ENCODE results near the gene NFASC. TPM values are rescaled to one million over a fixed set of nuclear protein-coding genes. Genes with fewer than 3 reads are reported as not detected.

NFASC gene
- total RNA-seq, 1 donor from 2014 or later, result 11.1 TPM

- intact Hi-C loops (cut with DNase I), result no loop called here
- DNase-seq (no peak), ATAC-seq (ENCODE audit: poor library complexity) (peak; percentile 77)
These were observed 8.7 kb downstream of the NFASC start for GRCh38 chr1:204879351-204879750.

- ATAC-seq (ENCODE audit: poor library complexity) (no peak), DNase-seq (no peak)
- intact Hi-C loops (cut with DNase I), result no loop called here
These were observed 10.2 kb downstream of the NFASC start for GRCh38 chr1:204880906-204881305.

- ATAC-seq (ENCODE audit: poor library complexity), result no peak
- intact Hi-C loops (cut with DNase I), result no loop called here
- DNase-seq, result no peak
These were observed 11.8 kb downstream of the NFASC start for GRCh38 chr1:204882479-204882878.

DNA sequence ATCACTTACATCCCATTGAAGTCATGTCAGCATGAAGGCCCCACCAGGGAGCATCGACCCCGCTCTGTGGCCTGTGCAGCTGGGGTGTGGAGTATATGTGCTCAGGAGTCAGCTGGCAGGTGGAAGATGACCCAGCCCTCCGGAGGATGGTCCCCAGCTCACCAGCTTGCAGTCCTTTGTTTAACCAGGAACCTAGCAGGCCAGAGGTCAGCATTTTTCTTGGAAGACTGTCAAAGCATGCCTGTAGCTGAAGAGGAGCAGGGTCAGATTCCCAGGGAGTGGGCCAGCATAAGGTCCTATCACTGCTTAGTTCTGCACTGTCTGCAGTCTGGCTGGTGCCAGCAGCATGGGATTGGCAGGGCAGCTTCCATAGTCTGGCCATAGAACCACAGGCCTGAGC lies 12.7 kb downstream of the NFASC start:
- no peak for ATAC-seq (ENCODE audit: poor library complexity)
- intact Hi-C loops (cut with DNase I), result no loop called here
- no peak for DNase-seq

GRCh38 chr1:204885288-204885711 lies 14.6 kb downstream of the NFASC start:
- ATAC-seq (ENCODE audit: poor library complexity) (peak; percentile 41), DNase-seq (peak; percentile 67)
- intact Hi-C loops (cut with DNase I), result no loop called here

DNA sequence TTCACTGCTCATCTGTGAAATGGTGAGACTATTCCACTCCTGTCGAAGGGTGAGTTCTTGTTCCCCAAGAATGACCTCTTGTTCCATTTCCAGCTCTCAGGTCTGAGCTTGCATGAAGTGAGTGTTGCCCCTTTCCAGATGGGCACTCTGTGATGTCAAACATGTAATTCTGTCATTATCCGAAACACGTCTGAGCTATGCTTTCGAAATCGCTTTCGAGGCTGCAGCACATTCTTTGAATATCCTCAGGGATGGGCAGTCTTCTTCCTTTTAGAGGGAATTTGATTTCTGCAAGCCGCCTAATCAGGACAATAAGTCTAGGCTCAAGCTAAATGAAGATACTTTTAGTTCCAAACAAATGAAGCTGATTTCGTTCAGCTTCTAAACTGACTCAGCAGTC lies 15.1 kb downstream of the NFASC start:
- intact Hi-C loops (cut with DNase I), result no loop called here
- ATAC-seq (ENCODE audit: poor library complexity) (no peak), DNase-seq (no peak)

- DNase-seq (no peak), ATAC-seq (ENCODE audit: poor library complexity) (no peak)
- intact Hi-C loops (cut with DNase I), result no loop called here
These were observed 17.2 kb downstream of the NFASC start for GRCh38 chr1:204887846-204888245.

DNA sequence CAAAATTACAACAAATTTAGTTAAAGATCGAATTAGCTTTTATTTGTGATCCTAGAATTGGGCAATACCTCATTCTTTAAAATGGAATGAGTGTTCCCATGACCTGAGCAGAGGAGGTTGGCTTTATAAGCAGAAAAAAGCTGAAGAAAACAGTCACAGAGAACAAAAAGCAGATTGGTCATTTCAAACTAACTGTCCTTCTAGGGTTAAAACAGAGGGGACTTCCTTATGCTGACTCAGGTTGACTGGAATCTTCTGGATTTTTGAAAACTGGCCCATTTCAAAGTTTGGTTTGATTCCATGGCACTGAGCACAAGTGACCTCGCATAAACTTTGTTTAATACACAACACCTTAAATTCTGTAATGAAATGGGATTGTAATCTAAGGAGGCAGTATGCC lies 17.6 kb downstream of the NFASC start:
- no peak for DNase-seq
- intact Hi-C loops (cut with DNase I), result no loop called here
- ATAC-seq (ENCODE audit: poor library complexity), result no peak

GRCh38 chr1:204889681-204890383 lies 19.2 kb downstream of the NFASC start:
- no peak for DNase-seq
- peak; percentile 89 for ATAC-seq (ENCODE audit: poor library complexity)
- intact Hi-C loops (cut with DNase I), result no loop called here

DNA sequence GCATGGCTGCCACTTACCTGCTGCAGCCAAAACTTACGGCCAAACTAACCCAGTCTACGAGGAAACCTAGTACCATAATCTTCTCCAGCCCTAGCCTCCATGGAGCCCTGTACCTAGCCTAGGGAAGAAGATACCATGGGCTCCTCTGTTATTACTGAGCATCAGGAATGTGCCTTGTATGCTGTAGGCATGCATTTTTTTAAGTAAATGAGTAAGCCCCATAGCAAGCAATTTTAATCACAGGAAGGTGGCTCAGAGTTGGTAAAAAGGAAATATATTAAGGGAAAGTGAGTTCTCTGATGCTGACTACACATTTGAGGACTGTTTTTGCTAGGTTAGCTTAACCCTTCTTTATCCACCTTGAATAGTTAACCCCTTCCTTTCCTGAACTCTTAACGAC lies 21.2 kb downstream of the NFASC start:
- ATAC-seq (ENCODE audit: poor library complexity), result no peak
- intact Hi-C loops (cut with DNase I), result no loop called here

DNA sequence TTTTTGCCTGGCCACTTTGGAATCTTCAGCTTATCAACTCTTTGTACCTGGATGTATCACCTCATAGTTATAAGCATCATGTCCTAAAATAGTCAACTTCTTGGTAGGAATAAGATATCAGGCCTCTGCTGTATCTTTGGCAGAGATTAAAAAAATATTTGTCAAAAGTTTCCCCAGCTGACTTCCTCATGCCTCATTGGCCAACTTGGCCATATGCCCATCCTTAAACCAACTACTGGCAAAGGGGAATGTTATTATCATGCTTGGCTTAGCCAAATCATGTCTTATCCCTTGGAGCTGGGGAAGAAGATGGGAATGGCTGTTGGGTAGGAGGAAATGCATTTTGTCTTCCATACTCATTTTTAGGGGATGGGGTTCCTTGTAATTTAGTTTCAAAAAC lies 23.4 kb downstream of the NFASC start:
- intact Hi-C loops (cut with DNase I), result no loop called here

More for the DNA sequence above, 21.2 kb downstream of the NFASC start:
- DNase-seq, result no peak

GRCh38 chr1:204894606-204895005 lies 23.9 kb downstream of the NFASC start:
- intact Hi-C loops (cut with DNase I), result no loop called here
- no peak for ATAC-seq (ENCODE audit: poor library complexity)

More for the DNA sequence above, 23.4 kb downstream of the NFASC start:
- ATAC-seq (ENCODE audit: poor library complexity) (no peak), DNase-seq (no peak)

GRCh38 chr1:204896023-204896422 lies 25.4 kb downstream of the NFASC start:
- DNase-seq (no peak), ATAC-seq (ENCODE audit: poor library complexity) (no peak)
- intact Hi-C loops (cut with DNase I), result no loop called here

More at GRCh38 chr1:204894606-204895005, 23.9 kb downstream of the NFASC start:
- no peak for DNase-seq

GRCh38 chr1:204896787-204897469 lies 26.3 kb downstream of the NFASC start:
- DNase-seq (no peak), ATAC-seq (ENCODE audit: poor library complexity) (no peak)
- intact Hi-C loops (cut with DNase I), result no loop called here

DNA sequence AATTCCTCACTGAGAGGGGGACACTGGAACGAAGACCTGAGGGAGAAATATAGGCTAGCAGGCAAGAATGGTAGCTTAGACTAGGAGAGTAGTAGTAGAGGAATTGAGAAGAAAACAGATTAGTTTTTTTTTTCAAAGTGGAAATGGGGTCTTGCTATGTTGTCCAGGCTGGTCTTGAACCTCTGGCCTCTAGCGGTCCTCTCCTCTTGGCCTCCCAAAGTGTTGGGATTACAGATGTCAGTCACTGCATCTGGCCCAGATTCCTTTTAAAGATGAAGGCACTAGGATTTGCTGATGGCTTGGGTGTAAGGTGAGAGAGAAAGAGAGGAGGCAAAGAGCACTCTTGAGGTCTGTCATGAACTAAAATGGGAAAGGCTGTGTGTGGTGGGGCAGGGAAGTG lies 30.1 kb downstream of the NFASC start:
- DNase-seq (no peak), ATAC-seq (ENCODE audit: poor library complexity) (no peak)
- intact Hi-C loops (cut with DNase I), result no loop called here

DNA sequence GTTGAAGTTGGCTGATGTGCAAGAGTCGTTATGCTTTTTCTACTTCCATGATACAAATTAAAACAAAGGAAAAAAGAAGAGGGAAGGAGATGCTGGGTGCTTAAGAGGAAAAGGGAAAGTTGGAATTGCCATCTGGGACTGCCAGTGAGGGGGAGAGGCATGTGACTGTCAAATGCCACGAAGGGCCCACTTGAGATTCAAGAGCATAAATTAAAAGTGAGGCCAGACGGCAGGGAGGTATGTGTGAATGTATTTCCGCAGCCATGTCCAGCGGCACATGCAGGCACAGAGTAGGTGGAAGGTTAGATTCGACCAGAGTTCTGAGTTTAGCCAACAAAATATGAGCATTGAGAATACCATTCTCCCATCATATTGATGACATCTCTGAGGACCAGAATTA lies 32.0 kb downstream of the NFASC start:
- intact Hi-C loops (cut with DNase I), result no loop called here
- no peak for ATAC-seq (ENCODE audit: poor library complexity)

GRCh38 chr1:204904228-204904810 lies 33.7 kb downstream of the NFASC start:
- DNase-seq, result no peak
- intact Hi-C loops (cut with DNase I), result no loop called here
- ATAC-seq (ENCODE audit: poor library complexity), result no peak

More for the DNA sequence above, 32.0 kb downstream of the NFASC start:
- no peak for DNase-seq

DNA sequence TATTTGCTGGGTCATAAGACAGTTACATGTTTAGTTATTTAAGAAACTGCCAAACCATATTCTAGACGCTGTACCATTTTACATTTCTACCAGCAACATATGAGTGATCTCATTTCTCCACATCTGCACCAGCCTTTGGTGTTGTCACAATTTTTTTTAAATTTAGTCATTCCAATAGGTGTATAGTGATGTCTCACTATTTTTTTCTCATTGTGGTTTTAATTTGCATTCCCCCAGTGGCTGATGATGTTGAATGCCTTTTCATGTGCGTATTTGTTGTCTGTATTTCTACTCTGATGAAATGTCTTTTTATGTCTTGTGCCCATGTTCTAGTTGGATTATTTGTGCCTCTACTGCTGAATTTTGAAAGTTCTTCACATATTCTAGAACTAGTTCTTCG lies 38.4 kb downstream of the NFASC start:
- no peak for DNase-seq
- ATAC-seq (ENCODE audit: poor library complexity), result no peak
- intact Hi-C loops (cut with DNase I), result no loop called here

DNA sequence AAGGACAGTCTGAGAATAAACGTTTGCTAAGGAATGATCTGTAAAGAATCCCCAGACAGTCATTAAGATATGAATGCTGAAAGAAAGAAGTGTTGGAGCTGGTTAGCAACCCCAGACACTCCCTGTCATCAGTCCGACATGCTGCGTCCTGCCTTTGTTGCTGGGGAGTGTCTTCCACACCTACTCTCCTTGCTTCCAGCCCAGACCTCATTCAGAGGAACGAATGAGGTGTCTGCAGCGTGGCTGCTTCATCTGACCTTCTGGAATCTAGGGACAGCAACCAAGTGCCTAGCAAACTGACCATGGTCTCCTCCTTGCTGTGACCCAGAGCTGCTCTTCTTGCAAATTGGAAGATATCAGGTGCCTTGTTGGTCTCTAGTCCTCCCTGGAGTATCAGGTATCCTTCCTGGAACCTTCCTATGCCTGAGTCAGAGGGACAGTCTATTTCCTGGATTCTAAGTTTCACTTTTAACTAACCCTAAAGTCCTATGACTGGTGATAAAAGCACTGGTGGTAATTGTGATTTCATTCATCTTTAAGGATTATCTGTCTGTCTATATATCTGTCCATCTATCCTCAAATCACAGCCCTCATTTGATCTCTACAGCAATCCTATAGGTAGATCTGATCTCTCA lies 45.3 kb downstream of the NFASC start:
- intact Hi-C loops (cut with DNase I), result no loop called here
- DNase-seq, result no peak
- no peak for ATAC-seq (ENCODE audit: poor library complexity)

DNA sequence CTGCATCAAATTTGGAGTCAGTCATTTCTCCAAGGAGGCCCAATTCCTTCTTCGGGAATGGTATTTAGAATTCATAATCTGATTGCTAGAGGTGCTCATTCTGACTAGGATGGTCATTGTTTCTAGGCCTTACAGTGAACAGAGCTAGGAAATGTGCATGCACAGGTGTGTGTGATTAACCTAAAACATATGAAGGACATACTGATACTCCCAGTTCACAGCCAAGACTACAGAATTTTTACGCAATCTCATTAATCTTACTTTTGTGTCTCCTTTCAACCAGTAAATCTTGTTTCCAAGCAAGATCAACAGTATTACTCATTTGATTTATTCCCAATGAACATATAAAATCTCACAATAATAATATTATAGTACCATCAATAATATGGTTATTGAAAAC lies 47.1 kb downstream of the NFASC start:
- intact Hi-C loops (cut with DNase I), result no loop called here
- no peak for DNase-seq
- no peak for ATAC-seq (ENCODE audit: poor library complexity)

All from Right ventricle myocardium superior (tissue), 1 donor.